ENCODE data around the gene EPGN.

DNA sequence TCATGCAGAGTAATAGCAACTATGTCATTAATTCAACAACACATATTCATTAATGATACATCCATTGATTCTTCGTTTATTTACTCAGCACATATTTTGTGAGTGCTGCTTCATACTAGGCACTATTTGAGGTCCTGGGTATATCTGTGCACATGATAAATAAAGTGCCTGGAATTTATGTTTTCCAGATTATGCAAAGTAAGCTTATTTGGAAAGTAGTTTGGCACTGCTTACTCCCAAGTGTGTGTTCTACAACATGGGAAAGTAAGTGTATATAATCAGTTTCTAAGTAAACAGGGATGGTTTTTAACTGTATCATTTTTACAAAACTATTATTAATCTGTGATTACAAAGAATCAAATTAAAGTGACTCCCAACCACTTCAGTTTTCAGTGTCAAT is 16.8 kb upstream of the EPGN start:
- TF ChIP-seq POLR2A (IDR thresholded peaks at IDR 0.05; ENCODE audit: low read depth, low read length) (no peak), POLR2AphosphoS5 (IDR thresholded peaks at IDR 0.05; ENCODE audit: low read depth, low read length) (no peak)
